ENCODE measurements around the gene SIM1.

Gene SIM1

GRCh38 chr6:100446115-100447080 lies 18.3 kb downstream of the SIM1 start:
- TF ChIP-seq CTCF (IDR thresholded peaks at IDR 0.05; ENCODE audit: extremely low read depth, missing control alignments), result no peak
- no peak for DNase-seq (ENCODE audit: low spot score)

DNA sequence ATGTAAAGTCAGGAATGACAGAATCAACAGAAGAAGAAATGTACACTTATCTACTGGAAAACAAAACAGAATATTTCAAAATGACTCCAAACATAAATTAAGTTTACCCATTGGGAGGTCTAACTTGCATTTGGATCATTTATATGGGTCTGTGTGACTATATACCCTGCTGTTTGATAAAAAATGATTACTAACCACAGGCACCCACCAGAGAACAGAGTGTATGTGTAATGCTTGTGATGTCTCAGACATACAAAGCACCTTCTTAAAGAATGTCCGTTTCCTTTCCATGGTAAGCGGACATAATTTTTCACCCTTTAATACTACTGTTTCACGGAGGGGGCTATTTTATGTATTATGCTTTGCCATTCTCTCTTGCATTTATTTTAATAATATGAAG lies 19.2 kb downstream of the SIM1 start:
- no peak for DNase-seq (ENCODE audit: low spot score)
- no peak for TF ChIP-seq CTCF (IDR thresholded peaks at IDR 0.05; ENCODE audit: extremely low read depth, missing control alignments)

- TF ChIP-seq CTCF (IDR thresholded peaks at IDR 0.05; ENCODE audit: extremely low read depth, missing control alignments), result no peak
Measured at GRCh38 chr6:100440935-100441334, 23.8 kb downstream of the SIM1 start.

GRCh38 chr6:100435299-100435698 lies 29.4 kb downstream of the SIM1 start:
- TF ChIP-seq CTCF (IDR thresholded peaks at IDR 0.05; ENCODE audit: extremely low read depth, missing control alignments), result no peak
- DNase-seq (ENCODE audit: low spot score), result no peak

More at GRCh38 chr6:100440935-100441334, 23.8 kb downstream of the SIM1 start:
- no peak for DNase-seq (ENCODE audit: low spot score)

DNA sequence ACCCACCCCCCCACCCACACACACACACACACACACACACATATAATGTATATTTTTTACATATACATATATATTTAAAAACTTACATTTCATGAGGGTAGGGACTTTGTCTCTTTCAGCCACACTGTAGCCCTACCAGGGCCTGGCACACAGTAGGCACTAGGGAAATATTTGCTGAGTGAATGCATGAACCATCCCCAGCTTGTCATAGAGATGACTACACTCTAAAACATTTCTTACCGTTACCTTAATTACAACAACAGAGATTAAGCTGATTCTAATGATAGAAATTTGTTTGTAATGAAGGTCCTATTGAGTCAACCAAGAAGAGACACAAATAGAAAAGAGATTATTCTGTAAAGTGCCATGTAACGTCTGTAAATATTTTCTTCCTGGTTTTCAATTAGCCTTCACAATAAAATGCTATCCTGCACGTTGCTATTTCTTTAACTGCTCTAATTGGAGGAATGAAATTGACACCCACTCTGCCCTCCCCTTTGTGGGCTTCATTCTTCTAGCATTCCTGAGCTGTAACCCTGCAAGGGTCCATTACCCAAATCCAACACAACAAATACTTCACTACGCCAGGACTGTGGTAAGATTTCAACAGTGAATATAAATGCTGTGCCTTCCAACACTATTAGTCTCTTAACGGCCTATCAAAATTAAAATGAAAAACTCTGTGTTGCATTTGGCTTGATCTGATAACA lies 30.8 kb downstream of the SIM1 start:
- no peak for TF ChIP-seq CTCF (IDR thresholded peaks at IDR 0.05; ENCODE audit: extremely low read depth, missing control alignments)
- DNase-seq (ENCODE audit: low spot score), result no peak

GRCh38 chr6:100432136-100432535 lies 32.6 kb downstream of the SIM1 start:
- no peak for TF ChIP-seq CTCF (IDR thresholded peaks at IDR 0.05; ENCODE audit: extremely low read depth, missing control alignments)
- no peak for DNase-seq (ENCODE audit: low spot score)

- TF ChIP-seq CTCF (IDR thresholded peaks at IDR 0.05; ENCODE audit: extremely low read depth, missing control alignments), result no peak
- DNase-seq (ENCODE audit: low spot score), result no peak
Measured at GRCh38 chr6:100430962-100431361, 33.8 kb downstream of the SIM1 start.

Data from GM20000 (cell line).